ENCODE results near the gene ASAP2.

The ASAP2 gene

GRCh38 chr2:9354318-9354717 lies 147.7 kb downstream of the ASAP2 start:
- TF ChIP-seq, protein P1, sequence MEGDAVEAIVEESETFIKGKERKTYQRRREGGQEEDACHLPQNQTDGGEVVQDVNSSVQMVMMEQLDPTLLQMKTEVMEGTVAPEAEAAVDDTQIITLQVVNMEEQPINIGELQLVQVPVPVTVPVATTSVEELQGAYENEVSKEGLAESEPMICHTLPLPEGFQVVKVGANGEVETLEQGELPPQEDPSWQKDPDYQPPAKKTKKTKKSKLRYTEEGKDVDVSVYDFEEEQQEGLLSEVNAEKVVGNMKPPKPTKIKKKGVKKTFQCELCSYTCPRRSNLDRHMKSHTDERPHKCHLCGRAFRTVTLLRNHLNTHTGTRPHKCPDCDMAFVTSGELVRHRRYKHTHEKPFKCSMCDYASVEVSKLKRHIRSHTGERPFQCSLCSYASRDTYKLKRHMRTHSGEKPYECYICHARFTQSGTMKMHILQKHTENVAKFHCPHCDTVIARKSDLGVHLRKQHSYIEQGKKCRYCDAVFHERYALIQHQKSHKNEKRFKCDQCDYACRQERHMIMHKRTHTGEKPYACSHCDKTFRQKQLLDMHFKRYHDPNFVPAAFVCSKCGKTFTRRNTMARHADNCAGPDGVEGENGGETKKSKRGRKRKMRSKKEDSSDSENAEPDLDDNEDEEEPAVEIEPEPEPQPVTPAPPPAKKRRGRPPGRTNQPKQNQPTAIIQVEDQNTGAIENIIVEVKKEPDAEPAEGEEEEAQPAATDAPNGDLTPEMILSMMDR (IDR thresholded peaks at IDR 0.05; ENCODE audit: insufficient read depth, low read length), result no peak
- TF ChIP-seq POLR2AphosphoS5 (IDR thresholded peaks at IDR 0.05; ENCODE audit: low read depth), result no peak
- TF ChIP-seq SPI1 (IDR thresholded peaks at IDR 0.05; ENCODE audit: borderline replicate concordance, low read depth), result no peak
- no peak for TF ChIP-seq GABPA (IDR thresholded peaks at IDR 0.05; ENCODE audit: low read depth)
- Histone ChIP-seq H3K27ac (replicated peaks) (no peak overlapping the region), H3K27me3 (ENCODE audit: insufficient read depth, poor library complexity, severe bottlenecking) (peaks cover 5% of the 10 kb centered on the region), H3K4me3 (replicated peaks; ENCODE audit: insufficient read depth, low read length) (no peak overlapping the region)
- no peak for DNase-seq (ENCODE audit: low read depth in 1 of 2, low spot score in 1 of 2)

GRCh38 chr2:9355270-9355669 lies 148.7 kb downstream of the ASAP2 start:
- Histone ChIP-seq H3K27me3 (ENCODE audit: insufficient read depth, poor library complexity, severe bottlenecking) (peaks cover 3% of the 10 kb centered on the region), H3K27ac (replicated peaks) (no peak overlapping the region), H3K4me3 (replicated peaks; ENCODE audit: insufficient read depth, low read length) (no peak overlapping the region)
- no peak for TF ChIP-seq SPI1 (IDR thresholded peaks at IDR 0.05; ENCODE audit: borderline replicate concordance, low read depth)
- no peak for TF ChIP-seq REST (IDR thresholded peaks at IDR 0.05; ENCODE audit: insufficient replicate concordance, low read depth)
- TF ChIP-seq, protein P1 (IDR thresholded peaks at IDR 0.05; ENCODE audit: insufficient read depth, low read length), result no peak
- TF ChIP-seq GABPA (IDR thresholded peaks at IDR 0.05; ENCODE audit: low read depth), result no peak
- no peak for TF ChIP-seq POLR2AphosphoS5 (IDR thresholded peaks at IDR 0.05; ENCODE audit: low read depth)
- no peak for DNase-seq (ENCODE audit: low read depth in 1 of 2, low spot score in 1 of 2)

DNA sequence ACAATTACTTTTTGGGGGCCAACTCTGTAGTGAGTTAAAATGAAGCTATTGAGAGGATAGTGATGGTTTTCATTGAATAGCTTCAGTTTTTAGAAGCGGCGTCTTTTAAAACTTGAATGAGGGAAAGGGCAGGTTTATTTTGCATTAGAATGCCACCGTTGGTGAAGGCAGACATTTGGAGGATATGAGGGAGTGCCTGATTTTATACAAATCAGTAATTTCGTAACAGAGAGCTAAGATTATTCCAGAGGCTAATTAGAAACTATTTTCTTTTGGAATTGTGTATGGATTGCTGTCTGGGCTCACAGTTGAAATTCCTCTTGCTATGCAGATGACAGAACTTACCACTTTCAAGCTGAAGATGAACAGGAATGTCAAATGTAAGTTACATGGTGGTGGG lies 149.1 kb downstream of the ASAP2 start:
- H3K27ac ChIP-seq (replicated peaks), result no peak overlapping the region
- H3K27me3 ChIP-seq (ENCODE audit: insufficient read depth, poor library complexity, severe bottlenecking), result peaks cover 3% of the 10 kb centered on the region
- TF ChIP-seq REST (IDR thresholded peaks at IDR 0.05; ENCODE audit: insufficient replicate concordance, low read depth), result no peak
- TF ChIP-seq, protein P1 (IDR thresholded peaks at IDR 0.05; ENCODE audit: insufficient read depth, low read length), result no peak
- TF ChIP-seq SPI1 (IDR thresholded peaks at IDR 0.05; ENCODE audit: borderline replicate concordance, low read depth), result no peak
- no peak for TF ChIP-seq POLR2AphosphoS5 (IDR thresholded peaks at IDR 0.05; ENCODE audit: low read depth)
- TF ChIP-seq GABPA (IDR thresholded peaks at IDR 0.05; ENCODE audit: low read depth), result no peak
- no peak for DNase-seq (ENCODE audit: low read depth in 1 of 2, low spot score in 1 of 2)
- no peak overlapping the region for H3K4me3 ChIP-seq (replicated peaks; ENCODE audit: insufficient read depth, low read length)

DNA sequence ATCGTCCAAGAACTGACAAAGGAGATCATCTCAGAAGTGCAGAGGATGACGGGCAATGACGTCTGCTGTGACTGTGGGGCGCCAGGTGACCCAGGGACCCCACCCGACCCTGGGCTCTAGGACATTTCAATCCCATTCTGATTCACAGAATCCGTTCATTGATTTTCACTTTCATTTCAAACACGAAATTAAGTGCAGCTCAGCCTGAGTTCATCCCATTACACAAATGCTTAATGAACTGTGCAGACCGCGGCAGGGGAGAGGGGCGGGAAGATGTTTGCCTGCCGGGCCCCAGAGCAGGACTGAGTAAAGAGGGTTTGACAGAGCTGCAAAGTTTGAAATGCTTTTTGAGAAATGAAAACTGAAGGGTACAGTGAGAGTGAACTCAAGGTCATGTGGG lies 149.6 kb downstream of the ASAP2 start:
- Histone ChIP-seq H3K4me3 (replicated peaks; ENCODE audit: insufficient read depth, low read length) (no peak overlapping the region), H3K27ac (replicated peaks) (no peak overlapping the region), H3K27me3 (ENCODE audit: insufficient read depth, poor library complexity, severe bottlenecking) (peaks cover 3% of the 10 kb centered on the region)
- DNase-seq (ENCODE audit: low read depth in 1 of 2, low spot score in 1 of 2), result no peak
- TF ChIP-seq SPI1 (IDR thresholded peaks at IDR 0.05; ENCODE audit: borderline replicate concordance, low read depth) (no peak), REST (IDR thresholded peaks at IDR 0.05; ENCODE audit: insufficient replicate concordance, low read depth) (no peak), POLR2AphosphoS5 (IDR thresholded peaks at IDR 0.05; ENCODE audit: low read depth) (no peak), GABPA (IDR thresholded peaks at IDR 0.05; ENCODE audit: low read depth) (no peak)
- TF ChIP-seq, protein P1 (IDR thresholded peaks at IDR 0.05; ENCODE audit: insufficient read depth, low read length), result no peak
